NCI-H2029 (cell line): ENCODE results near the gene C19orf81.

Source experiments
- DNase-seq: peaks from one replicate; lab custom pipeline; 2025; lab: John Stamatoyannopoulos, UW

Gene C19orf81

DNA sequence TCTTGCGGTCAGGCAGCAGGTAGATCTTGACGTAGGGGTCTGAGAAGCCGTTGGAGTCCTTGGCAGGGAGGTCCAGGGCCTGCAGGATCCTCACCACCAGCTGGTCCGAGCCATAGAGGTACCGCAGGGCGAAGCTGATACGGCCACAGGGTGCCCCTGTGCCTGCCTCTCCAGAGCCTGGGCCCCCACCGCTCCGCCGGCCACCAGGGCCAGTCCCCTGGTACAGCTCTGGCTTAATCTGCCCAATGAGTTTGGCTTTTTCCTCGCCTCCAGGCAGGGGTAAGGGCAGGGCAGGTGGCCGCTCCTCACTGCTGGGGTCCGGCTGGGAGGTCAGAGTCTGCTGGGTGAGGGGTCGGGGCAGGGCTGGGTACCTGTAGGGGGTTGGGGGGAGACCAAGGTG lies 19.4 kb upstream of the C19orf81 start:
- no peak for DNase-seq

DNA sequence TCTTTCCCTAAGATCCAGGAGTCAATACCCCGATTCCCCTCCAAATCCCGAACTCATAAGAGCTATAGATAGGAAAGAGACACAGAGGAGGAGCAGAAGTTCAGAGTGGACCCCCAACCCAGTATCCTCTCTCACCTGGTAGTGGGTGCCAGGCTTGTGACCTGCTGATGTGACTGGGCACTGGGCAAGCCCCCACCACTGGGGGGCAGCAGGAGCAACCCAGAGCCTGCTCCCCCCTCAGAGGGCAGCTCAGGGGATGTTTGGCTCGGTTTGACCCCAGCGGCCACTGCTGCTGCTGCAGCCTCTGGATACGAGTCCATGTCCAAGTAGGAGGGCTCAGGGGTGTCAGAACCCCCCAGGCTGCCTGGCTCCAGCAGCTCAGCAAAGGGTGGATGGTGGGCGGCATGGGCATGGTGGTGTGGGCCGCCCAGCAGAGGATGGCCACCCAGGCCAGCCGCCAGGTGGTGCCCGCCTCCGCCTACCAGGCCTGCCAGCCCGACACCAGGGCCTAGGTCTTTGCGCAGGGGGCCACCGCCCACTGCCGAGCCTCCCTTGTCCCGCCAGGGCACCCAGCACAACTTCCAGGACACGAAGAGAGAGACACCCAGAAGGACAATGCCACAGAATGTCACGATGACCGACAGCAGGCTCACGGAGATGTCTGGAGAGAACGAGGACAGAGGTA lies 17.0 kb upstream of the C19orf81 start:
- DNase-seq, result no peak

DNA sequence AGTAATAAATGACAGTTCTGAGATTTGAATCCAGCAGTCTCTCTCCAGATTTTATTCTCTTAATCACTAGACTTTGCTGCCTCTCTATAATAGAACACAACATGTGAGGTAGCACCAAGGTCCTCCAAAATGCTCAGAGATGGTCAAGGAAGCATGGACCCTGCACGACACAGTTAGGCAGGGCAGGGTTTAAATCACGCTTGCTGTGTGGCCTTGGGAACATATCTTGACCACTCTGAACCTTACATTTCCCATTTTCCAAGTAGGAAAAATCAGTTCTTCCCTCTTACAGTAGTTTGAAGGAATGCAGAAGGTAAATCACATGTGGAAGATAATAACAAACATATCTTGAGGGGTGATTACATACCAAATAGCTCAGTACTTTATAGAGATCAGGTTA lies 15.9 kb upstream of the C19orf81 start:
- no peak for DNase-seq

DNA sequence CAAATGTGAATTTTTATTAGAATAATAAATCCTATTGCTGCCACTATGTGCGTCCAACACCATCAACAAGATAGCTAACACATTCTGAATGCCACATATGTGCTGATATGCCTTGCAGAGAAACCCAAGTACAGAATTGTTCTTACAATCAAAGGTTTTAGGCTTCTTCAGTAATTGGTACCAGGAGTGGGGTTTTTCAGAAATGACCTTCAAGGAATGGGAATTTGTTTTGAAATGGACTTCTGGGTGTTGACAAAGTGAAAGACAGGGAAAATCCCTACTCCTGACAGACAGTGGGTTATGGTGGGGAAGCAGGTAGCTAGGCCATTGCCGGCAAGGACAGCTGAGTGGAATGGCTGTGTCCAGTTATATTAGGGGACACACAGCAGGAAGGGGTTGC lies 15.3 kb upstream of the C19orf81 start:
- DNase-seq, result no peak

DNA sequence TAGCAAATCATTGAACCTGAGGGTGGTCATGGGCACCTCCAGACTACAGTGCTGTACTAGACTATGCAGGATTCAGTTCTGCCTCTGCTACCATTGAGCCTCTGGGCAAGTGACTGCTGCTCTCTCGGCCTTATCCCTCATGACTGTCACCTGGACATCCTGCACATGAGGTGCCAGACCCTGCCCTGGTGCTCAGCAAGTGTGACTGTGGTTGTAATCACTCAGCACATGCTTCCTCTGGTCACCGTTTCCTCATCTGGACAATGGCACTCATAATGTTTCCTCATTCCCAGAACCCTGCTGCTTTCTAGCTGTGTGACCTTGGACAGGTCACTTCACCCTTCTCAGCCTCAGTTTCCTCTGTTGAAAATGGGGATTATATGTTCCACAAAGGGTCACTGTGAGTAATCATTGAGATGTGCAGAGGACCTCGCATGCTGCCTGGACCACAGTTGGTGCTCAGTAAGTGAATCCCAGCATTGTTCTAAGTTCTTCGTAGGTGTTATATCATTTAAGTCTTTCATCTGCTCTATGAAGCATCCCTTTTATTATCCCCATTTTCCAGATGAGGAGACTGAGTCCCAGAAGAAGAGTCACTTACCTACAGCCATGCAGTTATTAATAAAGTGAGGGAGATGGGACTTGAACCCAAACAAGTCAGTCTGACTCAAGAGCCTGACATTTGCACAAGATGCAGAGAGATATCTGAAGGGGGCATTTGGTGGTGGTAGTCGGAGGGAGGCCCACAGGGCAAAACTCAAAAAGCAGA lies 12.7 kb upstream of the C19orf81 start:
- no peak for DNase-seq

DNA sequence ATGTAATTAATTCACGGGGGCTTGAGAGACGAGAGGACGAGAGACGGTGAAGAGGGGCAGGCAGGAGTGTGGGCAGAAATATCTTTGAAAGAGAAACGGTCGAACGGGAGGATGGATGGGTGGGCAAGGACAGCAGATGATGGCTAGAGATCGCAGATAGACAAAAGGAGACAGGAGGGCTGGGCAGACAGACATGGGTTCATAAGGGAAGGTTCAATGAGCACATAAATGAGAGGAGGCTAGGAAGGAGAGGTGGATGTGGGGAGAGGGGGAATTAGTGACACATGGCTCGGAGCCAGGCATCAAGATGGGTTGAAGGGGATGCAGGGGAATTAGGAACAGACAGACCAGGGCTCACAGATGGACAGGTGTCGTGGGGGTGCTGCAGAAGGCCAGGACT lies 10.6 kb upstream of the C19orf81 start:
- no peak for DNase-seq

DNA sequence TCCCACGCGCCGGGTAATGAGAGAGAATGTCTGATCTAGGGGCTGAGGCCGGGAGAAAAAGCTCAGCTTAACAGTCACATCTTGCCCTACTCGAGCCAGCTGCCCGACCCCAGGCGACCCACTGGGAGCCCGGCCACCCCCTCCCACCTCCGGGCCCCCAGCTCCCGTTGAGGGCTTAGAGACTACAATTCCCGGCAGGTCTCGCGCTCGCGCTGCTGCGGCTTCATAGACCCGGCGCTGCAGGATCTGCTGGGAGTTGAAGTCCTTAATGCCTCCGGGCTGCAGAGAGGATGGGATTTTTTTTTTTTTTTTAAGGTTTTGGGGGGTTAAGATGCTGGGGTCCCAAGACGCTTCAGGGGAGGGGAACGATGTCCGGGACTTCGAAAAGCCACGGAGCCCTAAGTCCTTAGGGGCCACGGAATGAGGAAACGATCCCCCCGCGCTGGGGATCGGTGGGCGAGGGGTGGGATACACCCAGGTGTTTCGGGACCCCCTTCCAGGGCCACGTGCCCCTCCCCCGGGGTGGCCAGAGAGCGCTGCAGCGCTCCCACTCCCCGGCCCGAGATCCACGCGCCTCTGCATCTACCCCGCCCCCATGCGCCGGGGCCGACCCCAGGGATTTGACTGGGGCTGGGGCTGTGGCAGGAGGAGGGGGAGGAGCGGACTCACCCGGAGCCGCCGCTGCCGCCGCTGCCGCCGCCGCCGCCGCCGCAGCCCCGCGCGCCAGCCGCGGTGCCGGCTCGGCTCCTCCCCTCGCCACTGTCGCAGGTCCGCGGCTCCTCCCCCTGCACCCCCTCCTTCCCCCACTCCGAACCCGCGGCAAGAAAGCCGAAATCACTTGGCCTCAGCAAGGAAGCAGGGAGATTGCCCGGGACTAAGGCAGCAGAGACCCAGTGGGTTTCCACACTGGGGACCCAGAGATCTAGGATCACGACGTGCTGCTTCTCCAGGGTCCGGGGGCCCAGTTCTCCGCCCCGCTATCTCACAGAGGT lies 9.8 kb upstream of the C19orf81 start, which contains the start of gene SYT3:
Gene SYT3, minus strand, starts transcription at position 761 of the 992 bp plus-strand sequence. CDS start 2,470 bp downstream, outside the sequence.
- no peak for DNase-seq

DNA sequence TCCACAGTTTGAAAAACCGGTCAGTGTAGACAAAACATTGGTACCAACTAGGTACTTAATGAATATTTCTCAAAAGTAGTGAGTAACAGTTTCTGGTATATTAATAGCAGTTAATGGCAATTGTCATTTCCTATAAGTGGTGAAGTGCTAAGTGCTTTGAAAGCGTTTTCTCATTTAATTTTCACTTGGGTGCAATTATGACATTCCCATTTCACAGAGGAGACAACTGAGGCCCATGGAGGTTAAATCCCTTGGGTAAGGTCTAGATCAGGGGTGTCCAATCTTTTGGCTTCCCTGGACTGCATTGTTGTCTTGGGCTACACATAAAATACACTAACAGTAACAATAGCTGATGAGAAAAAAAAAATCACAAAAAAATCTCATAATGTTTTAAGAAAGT lies 8.9 kb upstream of the C19orf81 start:
- no peak for DNase-seq

DNA sequence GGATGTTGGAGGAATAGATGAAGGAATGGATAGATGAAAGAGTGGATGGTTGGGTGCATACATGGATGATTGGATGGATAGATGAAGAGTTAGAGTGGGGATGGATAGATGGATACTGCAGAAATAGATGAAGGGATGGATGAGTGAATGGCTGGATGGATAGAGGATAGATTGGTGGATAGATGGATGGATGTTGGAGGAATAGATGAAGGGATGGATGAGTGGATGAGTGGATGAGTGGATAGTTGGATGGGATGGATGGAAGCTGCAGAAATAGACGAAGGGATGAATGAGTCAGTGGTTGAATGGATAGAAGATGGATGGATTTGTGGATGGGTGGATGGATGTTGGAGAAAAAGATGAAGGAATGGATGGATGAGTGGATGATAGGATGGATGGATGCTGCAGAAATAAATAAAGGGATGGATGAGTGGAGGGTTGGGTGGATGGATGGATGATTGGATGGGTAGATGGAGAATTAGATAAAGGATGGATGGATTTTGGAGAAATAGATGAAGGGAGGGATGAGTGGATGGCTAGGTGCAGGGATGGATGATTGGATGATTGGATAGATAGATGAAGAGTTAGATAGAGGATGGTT lies 4.8 kb upstream of the C19orf81 start:
- no peak for DNase-seq

DNA sequence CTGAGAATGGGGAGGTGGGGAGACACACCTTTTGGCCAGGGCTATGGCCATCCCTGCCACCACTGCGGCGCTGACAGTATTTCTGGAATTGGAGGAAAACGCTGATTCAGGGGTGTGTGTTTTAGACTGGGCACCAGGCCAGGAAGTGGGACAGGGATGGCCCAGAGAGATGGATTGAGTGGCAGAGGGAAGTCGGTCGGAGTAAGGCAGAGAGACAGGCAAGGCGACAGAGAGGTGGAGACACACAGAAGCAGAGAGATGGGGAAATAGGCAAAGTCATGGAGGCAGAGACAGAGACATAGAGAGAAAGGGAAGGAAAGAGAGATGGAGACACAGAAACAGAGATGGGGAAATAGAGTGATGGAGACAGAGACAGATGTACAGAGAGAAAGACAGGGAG lies 4.1 kb upstream of the C19orf81 start:
- DNase-seq, result no peak

DNA sequence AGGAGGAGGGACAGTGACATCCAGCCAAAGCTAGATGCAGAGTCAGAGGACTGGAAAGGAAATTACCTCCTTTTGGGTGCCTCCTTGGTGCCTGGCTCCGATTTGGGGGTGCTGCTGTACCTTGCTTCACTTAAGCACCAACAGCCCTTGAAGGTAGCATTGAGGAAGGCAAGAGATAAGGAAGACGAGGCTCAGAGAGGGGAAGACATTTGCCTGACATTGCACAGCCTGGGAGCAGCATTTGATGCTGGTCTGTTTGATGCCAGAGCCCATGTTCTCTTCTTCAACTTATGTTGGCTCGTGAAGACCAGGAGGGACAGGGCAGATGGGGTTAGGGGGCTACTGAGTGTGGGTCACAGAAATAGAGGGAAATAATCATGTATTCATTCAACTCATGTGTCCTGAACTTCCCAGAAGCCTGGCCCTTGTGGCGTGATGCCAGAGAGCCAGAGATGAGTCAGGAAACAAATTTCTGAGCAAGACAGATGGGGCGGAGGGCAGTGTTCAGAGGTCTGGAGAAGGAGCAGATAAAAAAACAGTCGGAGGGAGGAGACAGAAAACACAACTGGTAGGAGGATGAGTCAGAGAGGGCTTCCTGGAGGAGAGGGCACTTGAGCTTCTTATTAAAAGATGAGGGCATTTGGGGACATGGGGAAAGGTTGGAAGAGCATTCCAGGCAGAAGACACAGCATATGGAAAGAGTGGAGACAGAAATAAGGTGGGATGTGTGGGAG lies 3.0 kb upstream of the C19orf81 start:
- no peak for DNase-seq

DNA sequence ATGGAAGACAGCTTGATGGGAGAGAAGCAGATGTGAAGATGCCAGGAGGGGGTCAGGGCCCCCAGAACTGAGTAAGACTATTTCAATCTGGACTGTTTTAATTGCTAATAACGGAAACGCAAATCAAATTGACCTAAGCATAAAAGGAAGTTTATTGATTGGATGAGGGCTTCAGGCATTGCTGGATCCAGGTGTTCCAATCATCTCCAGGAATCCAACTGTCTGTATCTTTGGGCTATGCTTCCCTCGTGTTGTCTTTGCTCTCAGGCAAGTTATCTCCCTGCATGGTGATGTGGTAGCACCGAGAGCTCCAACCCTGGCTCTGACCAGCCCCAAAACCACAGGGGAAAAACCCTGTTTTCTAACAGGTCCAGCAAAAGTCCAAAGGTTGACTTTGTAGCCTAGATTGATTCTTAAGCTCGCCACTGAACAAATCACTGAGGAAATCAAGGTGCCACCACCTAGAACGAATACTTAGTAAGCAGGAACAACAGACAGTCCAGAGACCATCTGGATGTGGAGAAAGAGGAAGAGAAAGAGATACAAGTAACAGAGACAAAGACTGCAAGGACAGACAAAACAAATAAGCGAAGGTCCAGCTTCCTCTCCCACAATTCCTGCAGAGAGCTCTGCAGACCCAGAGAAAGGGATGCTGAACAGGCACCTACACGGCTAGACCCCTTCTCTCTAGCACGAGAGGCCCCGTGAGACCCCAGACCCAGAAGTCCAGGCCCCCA lies 1.2 kb upstream of the C19orf81 start:
- no peak for DNase-seq

DNA sequence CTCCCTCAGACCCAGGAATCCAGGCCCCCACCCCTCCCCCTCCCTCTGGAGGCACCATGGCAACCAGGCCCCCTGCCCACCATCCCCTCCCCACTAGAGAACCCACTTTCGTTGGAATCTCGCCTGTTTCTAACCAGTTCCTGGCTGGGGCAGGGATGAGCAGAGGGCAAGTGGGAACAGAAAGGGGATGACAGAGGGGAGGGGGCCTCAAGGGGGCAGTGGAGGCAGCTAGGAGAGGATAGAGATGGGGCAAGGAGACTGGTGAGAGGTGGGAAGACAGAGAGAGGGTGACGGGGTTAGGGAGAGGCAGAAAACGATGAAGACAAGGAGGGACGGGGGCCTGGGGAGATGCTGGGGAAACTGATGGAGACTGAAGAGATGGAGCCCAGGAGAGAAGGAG lies 586 bp upstream of the C19orf81 start:
- no peak for DNase-seq

DNA sequence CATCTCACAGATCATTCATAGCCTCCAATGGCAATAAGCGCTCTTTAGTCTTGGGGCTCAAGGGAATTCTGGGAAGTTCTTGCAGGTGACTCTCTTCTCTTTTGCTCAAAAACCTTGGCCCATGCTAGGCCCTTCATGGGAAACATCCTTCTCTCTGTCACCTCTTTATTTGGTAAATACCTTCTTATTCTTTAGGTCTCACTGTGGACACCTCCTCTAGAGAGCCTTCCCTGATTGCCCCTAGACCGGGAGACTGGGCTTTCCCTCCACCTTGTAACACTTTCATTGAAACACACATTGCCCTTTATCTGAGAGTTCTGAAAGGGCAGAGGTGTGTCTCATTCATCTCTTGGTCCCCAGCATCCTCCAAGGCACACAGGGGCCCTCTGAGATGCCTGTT lies 1.9 kb downstream of the C19orf81 start:
- DNase-seq, result no peak

DNA sequence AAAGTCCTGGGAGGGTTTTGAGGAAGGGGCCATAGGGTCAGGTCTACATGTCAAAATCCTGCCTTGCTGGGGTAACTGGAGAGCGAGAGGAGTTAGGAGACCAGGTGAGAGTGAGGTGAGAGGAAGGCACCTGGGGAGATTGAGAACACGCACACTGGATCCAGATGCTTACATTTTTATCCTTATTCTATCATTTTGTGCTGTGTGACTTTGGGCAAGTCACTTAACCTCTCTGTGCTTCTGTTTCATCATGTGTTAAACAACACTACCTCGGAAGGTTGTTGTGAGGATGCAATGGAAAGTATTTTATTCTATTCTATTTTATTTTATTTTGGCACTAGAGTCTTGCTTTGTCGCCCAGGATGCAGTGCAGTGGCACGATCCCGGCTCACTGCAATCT lies 3.5 kb downstream of the C19orf81 start:
- DNase-seq, result no peak

DNA sequence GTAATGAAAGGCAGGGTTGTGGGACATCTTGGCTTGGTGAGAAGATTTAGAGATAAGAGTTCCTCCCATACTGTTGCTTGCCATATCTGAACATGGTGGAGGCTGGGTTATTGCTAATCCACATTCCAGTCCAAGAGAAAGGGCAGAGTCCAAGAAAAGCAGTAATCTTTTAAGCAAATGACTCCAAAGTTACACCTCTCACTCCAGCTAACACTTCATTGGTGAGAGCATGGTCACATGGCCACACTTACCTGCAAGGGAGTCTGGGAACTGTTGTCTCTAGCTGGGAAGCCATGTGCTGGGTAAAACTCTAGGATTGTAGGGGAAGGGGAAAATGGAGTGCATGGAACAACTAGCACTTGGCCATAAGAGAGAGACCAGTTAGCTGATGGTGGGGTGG lies 5.6 kb downstream of the C19orf81 start:
- DNase-seq, result no peak

DNA sequence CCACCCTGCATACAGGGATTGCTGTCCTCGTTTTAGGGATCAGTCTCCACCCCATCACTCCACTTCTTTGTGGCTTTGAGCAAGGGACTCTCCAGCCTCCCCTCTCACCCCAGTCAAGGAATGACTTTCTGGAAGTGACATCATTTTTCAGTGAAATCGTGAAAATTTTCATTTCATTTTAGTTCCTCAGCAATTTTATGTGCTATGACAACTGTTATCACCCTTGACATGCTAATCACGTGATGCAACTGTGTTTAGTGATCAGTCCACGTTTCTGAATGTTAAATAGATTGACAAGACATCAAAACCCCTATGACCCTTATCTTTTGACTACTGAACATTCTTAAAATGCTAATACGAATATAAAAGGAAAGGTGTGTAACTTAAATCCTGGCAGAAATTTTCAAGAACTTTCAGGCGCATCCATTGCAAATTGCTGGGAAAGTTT lies 8.0 kb downstream of the C19orf81 start:
- DNase-seq, result no peak

DNA sequence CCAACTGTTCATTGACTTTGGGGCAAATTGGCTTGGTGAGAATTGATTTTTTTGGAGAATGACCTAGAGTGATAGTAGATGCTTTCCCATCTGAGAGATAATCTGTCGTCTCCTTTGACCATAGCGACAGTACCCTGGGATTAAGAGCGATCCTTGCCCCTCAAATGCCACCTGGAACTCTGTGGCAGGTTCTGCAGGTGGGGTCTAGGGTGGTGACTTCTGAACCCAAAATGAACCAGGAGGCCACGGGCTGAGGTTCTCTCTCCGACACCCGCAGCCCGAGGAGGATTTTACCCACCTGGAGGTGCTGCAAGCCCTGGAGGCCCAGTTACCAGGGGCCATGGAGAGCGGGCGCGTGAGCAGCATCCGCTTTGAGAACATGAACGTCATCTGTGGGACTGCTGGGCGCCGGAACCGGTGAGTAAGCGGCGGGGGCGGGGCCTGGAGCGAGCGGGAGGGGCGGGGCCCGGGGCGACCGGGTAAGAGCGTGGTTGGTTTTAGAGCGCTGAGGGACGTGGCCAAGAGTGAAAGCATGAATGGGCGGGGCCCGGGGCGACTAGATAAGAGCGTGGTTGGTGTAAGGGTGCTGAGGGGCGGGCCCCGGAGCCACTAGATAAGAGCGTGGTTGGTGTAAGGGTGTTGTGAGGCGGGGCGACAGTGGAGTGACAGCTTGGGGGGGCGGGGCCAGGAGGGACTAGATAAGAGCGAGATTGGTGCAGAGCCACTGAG lies 8.6 kb downstream of the C19orf81 start:
- peak; percentile 12 for DNase-seq

DNA sequence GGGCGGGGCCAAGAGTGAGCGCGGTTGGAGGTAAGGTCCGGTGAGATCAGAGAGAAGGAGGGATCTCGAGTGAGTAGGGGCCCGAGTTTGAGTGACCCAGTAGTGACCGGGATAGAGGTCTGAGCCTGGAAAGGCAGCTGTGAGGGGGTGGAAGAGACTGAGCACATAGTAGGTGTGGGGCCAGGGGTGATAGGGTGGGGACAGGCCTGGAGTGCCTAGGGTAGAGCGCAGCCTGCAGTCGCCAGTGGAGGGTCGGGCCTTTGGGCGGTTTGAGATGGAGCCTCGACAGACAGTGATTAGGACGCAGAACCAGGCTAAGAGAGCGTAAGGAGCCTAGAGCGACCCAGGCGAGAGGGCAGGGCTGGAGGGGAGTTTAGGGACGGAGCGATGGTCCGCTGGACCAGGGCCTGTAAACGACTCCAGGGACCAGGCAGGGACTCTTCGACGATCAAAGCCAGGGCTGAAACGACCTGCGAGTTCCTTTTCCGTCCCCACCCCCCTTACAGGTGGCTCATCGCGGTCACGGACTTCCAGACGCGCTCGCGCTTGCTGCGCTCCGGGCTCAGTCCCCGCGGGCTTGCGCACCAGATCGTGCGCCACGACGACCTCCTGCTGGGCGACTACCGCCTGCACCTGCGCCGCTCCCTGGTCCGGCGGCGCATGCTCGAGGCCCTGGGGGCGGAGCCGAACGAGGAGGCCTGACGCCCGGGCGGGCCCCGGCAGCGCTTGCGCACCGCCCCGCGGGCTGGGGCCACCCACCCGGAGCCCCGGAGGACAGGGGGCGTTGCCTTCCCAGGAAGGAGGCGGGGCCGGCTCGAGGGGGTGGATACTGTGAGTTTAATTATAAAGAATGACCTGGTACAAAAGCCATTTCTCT lies 9.4 kb downstream of the C19orf81 start:
- no peak for DNase-seq
